OCI-LY1 (cell line): ENCODE data around the gene EFS.

Source experiments
- EZH2 ChIP-seq: fragments of 200-600 bp; sonication (generic), shearing (Covaris generic); IDR thresholded peaks from 2 replicates; pipeline ENCODE4 v1.8.0; 2017; ENCODE audit warnings: borderline replicate concordance, mixed run types, mild to moderate bottlenecking, antibody characterized with exemption, low read length, moderate library complexity, mixed read lengths
- TF ChIP-seq, protein P1 (sequence below): fragments of 200-600 bp; sonication (generic), shearing (Covaris generic); IDR thresholded peaks from 2 replicates; pipeline ENCODE4 v1.5.1; 2017; ENCODE audit warnings: mild to moderate bottlenecking, antibody characterized with exemption, low read length, moderate library complexity, mixed read lengths

DNA sequence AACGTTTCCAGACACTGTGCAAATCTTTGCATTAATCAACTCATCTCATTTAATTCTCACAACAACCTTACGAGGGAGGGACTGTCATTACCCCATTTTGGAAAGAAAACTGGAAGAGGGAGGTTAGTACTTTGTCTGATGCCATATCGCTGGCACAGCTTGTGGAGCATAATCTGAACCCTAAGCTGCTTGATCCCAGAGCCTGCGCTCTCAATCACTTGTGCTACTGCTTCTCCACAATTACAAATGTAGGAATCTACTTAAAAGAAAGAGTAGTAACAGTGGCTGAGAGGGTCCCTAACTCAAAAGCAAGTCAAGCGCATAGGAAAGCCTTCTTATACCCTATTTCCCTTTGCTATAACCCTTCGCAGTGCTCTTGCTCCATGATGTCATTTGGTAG lies 3.2 kb downstream of the EFS start:
- TF ChIP-seq, protein P1, sequence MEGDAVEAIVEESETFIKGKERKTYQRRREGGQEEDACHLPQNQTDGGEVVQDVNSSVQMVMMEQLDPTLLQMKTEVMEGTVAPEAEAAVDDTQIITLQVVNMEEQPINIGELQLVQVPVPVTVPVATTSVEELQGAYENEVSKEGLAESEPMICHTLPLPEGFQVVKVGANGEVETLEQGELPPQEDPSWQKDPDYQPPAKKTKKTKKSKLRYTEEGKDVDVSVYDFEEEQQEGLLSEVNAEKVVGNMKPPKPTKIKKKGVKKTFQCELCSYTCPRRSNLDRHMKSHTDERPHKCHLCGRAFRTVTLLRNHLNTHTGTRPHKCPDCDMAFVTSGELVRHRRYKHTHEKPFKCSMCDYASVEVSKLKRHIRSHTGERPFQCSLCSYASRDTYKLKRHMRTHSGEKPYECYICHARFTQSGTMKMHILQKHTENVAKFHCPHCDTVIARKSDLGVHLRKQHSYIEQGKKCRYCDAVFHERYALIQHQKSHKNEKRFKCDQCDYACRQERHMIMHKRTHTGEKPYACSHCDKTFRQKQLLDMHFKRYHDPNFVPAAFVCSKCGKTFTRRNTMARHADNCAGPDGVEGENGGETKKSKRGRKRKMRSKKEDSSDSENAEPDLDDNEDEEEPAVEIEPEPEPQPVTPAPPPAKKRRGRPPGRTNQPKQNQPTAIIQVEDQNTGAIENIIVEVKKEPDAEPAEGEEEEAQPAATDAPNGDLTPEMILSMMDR = no peak
- no peak for TF ChIP-seq EZH2
